Hepatic stellate cell (primary cell): ENCODE results near the gene ORM1.

ENCODE experiments used
- DNase-seq: peaks from one replicate; pipeline ENCODE4 v3.0.0; 2011; ENCODE audit warnings: low spot score

Gene ORM1

GRCh38 chr9:114344188-114344566, 21.3 kb downstream of the ORM1 start:
- no peak for DNase-seq

GRCh38 chr9:114344692-114345091, 21.8 kb downstream of the ORM1 start:
- no peak for DNase-seq

DNA sequence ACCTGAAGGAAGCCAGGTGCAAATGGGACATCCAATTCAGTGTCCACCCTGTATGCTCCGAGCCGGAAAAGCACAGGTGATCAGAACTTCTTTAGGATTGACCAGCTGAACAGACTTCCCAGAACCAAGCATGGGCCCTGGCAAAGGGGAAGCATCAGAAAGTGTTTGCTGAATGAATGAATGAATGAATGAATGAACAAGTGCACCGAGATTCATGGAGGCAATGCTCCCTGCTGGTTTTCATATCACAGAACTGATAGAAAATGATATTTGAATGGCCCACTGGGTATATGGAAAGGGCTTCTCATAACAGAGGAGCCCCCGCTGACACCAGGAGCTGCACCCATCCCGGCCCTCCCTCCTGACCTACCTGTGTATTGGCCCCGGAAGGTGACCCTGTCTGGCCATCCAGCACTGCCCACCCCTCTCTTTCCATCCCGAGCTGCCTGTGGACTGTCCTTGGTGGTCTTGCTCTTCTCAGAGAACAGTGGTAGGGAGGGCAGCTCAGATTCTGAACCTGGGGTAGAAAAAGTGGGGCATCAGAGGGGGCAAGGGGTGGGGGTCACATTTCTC, 22.7 kb downstream of the ORM1 start:
- DNase-seq, result no peak

GRCh38 chr9:114346146-114346545, 23.2 kb downstream of the ORM1 start:
- DNase-seq, result no peak

DNA sequence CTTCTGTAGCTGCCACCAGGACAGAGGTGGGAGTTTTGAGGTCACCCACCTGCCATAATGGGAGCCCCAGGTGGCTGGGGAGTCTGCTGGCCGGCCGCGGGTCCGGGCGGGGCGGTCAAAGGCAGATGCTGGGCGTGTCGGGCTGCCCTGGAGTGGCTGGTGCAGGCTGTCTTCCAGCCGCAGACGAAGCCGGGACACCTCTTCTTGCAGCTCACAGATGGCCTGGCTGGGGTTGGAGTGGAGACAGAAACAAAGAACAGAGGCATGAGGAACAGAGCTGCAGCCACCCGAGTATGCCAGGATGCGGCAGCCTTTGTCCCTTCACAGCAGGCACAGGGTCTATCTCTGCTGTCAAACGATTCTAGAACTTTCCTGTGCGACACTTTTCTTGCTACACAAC, 24.8 kb downstream of the ORM1 start:
- DNase-seq, result no peak

DNA sequence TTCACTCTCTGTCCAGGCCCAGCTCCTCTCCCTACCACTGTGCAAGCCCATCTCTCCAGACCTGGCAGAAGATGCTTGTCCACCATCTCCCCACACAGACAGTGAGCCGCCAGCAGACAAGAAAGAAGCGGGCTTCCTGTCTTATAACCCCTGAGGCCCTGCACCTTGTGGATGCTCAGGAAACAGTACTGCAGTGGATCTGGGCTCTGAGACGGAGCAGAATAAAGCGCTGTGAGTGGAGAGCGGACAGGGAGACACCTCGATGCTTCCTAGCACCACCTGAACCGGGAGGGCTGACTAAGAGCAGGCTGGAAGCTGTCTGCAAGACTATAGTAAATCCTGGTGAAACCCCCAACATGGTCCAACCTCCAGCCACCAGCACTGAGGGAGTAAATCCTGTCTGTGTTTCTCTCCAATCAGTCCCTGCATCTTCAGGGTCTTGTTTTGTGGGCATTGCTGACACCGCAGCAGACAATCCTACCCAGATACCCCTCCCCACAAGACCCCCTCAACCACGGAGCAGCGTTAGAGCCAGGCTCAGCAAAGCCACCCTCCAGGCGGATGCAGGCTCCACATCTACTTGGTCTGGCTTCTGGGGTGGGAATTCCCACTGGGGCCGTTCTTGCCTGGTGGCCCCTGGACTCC, 25.5 kb downstream of the ORM1 start:
- DNase-seq, result no peak

DNA sequence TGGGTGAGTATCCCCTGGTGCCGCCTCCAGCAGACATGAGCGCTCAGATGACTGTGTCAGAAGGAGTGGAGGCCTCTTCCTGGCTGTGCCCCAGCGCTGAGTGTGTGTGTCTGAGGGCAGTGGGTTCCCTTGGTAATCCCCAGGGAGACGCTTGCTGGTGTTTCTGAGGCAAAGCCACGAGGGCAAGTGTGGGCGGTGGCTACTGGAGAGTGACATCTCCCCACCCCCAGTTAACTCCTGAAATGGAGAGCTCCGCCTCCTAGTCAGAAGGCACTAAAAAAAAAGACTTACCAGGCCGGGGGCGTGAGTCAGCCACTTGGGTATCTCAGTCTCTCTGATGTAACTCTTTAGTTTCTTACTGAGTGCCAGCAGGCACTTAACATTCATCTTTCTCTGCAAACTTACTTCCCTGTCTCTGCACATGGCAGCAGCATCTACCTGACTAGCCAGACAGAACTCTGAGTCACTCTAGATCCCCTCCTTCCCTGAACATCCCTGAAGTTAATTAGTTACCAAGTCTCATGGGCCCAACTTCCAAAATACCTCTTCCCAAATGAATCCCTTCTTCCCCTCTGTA, 26.1 kb downstream of the ORM1 start:
- DNase-seq, result peak; percentile 97

GRCh38 chr9:114349713-114350480, 27.0 kb downstream of the ORM1 start:
- DNase-seq, result no peak

GRCh38 chr9:114350636-114351401, 27.9 kb downstream of the ORM1 start:
- DNase-seq, result no peak

GRCh38 chr9:114351932-114352331, 29.0 kb downstream of the ORM1 start:
- no peak for DNase-seq

DNA sequence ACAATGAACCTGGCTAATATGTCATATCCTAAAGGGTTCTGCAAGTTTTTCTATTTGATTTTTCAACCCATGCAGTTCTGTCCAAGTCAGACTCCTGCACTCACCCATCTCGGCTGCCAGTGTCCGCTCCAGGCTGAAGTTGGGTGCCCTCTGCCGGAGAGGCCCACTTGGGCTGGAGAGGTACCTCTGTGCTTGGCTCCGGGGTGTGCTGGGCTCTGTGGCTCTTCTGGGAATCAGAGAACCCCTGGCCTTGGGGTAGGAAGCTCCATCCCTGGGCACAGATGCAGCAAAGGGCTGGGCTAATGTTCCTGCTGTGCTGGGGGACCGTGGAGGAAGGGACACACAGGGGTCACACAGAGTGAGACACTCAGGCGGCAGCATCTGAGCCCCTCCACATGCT, 32.9 kb downstream of the ORM1 start:
- DNase-seq, result no peak

DNA sequence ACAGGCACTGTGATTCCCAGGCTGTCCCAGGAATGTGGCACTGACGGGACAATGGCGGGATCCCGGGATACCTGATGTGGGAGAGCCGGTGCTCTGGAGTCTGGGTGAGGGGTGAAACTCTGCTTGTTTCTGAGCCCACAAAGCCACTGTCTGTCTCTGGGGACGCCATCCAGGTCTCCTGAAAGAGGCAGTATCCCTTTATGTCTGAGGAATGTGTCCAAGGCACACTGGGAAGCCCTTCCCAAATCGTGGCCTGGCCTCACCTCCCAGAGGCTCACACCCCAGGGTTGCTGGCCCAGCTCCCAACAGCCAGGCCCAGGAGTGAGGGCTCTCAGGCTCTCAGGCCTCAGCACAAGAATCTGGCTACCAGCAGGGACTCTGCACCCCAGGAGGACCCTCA, 33.9 kb downstream of the ORM1 start:
- DNase-seq, result no peak

DNA sequence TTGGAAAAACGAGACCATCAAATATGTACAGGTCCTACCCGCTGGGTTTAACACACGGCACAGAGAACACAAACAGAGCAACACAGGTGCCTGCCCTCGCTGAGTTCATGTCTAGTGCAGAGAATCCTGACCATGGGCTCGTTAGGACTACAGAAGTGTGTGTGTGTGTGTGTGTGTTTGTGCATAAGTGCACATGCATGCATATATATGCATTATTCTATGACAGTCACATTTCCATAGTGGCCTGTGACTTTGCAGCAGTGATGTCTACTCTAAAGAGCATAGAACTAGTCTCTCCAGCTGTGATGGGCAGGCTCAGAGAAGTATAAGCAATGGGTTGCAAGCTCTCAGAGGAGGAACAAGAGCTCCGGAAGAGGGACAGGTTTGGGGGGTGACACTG, 34.5 kb downstream of the ORM1 start:
- DNase-seq, result no peak

- no peak for DNase-seq
Measured at GRCh38 chr9:114357911-114358328, 35.0 kb downstream of the ORM1 start.

DNA sequence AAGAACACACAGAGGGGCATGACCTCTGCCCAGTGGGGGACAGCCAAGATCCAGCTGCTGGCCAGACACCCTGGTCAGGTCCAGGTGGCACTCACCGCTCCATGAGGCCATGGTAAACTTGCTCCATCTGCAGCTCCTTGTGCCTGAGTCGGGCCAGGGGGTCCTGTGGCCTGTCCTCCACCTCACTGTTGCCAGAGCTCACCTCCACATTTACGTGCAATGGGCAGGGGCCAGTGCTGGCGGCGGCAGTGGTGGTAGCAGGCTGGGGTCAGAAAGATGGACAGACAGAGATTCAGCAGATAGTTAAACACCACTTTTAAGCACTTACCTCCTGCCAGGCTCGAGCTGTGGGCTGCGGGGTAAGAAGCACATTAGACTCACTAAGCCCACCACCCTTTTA, 36.9 kb downstream of the ORM1 start:
- DNase-seq, result no peak

DNA sequence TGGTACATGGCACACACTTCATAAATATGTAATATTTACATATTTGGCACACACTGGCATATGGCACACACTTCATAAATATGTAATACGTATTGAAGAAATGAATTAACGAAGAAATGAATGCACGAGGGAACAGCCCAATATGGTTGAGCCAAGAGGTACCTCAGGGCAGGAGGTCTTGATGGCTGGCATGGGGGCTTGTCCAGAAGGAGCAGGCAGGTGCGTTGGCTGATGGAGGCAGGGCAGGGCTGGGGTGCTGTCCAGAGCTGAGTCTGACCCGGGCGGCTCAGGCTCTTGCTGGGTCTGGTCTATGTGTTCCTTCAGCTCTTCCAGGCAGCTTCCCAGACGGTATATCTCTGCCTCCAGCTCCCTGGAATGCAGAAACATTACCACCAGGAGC, 38.6 kb downstream of the ORM1 start:
- DNase-seq, result no peak

- no peak for DNase-seq
Measured at GRCh38 chr9:114362394-114362793, 39.5 kb downstream of the ORM1 start.

DNA sequence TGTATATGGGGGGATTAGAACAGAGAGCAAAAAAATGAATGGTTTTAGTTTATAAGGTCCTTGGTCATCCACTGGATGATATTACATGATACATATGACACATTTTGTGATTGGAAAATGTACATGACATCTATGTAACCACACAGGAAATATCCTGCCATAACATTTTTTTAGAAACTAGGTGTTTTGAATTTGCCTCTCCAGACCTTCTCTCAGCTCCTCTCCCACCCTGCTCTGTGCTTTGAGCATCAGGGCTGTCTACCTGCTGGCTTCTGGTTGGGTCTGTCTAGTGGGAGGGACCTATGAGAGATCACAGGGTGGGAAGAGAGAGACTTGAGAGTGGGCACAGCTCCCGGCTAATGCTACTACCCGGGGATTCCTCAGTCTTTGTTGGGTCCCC, 40.5 kb downstream of the ORM1 start:
- no peak for DNase-seq

DNA sequence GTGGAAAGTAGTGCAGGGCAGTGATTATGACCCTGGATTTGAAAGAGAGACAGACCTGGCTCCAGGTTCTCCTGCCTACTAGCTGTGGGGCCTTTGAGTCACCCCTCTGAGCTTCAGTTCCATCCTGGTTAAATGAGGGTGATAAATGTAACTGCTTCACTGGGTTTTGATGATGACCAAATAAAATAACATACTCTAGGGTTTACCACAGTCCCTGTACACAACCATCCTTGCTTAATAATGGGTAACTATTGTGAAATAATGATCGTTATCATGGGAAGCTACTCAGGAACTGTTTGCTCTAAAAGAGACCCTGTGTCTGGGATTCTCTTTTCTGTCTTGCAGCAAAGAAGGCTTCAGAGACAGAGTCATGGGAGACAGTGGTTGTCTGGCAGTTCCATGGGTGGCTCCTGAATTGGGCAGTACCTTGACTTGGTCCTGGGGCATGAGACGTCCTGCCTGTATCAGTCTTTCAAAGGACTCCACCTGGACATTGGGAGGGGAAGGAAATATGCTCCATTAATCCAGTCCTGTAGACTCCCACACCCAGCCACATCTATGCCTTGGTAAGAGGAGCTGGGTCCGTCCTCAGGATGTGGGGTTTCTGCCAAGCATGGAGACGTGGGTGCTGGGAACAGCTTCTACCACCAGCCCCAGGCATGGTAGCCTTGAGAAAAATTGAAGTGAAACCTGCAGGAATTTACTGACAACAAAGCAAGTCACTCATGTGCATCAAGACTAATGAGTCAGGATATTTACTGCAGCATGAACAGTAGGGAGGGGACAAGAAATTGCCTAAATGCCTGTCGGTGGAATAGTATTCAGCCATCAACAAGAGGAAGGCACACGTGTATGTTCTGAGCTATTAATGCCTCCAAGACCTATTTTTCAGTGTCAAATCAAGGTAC, 41.5 kb downstream of the ORM1 start:
- DNase-seq, result peak; percentile 73

- no peak for DNase-seq
Measured at GRCh38 chr9:114365194-114365593, 42.3 kb downstream of the ORM1 start.
